ENCODE results near the gene GDPGP1.

DNA sequence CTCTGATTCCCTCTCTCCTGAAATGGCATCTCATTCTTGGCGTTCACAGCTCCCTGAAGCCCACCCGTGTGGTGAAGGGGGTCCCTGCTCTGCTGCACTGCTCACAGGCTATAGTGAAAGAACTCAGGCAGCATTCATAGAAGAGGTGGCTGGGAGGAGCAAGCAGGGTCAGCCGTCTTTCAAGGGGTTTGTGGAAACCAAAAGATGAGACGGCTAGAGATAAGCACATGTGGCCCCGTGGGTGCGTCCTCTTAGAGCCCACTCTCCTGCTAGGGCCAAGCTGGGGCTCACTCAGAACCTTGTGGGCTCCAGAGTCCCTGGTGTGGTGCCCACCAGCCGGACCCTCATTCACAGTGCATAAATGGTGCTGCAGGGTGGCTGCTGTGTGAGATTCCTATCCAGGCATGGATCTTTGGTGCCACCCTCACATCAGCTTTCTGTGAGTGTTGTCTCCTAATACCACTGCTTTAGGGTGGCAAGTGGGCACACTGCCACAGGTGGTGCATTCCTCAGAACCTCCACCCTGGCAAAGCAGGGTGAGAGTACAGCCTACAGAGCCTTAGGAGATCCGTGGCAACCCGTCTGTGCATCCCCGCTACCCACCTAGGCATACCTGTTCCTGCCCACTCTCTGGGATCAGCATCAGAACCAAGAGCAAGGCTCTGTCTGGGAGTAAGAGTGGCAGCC, 44.1 kb upstream of the GDPGP1 start:
- TF ChIP-seq, protein P1, sequence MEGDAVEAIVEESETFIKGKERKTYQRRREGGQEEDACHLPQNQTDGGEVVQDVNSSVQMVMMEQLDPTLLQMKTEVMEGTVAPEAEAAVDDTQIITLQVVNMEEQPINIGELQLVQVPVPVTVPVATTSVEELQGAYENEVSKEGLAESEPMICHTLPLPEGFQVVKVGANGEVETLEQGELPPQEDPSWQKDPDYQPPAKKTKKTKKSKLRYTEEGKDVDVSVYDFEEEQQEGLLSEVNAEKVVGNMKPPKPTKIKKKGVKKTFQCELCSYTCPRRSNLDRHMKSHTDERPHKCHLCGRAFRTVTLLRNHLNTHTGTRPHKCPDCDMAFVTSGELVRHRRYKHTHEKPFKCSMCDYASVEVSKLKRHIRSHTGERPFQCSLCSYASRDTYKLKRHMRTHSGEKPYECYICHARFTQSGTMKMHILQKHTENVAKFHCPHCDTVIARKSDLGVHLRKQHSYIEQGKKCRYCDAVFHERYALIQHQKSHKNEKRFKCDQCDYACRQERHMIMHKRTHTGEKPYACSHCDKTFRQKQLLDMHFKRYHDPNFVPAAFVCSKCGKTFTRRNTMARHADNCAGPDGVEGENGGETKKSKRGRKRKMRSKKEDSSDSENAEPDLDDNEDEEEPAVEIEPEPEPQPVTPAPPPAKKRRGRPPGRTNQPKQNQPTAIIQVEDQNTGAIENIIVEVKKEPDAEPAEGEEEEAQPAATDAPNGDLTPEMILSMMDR (conservative IDR thresholded peaks at IDR 0.05; ENCODE audit: low read depth, low read length) = no peak
- no peak for TF ChIP-seq EZH2 (IDR thresholded peaks at IDR 0.05; ENCODE audit: low read length, unreplicated experiment)
- TF ChIP-seq EZH2phosphoT487 (IDR thresholded peaks at IDR 0.05; ENCODE audit: borderline replicate concordance, low read length) = no peak
